K562 (cell line): ENCODE measurements around the gene ACTR3C. TPM values are rescaled to one million over a fixed set of nuclear protein-coding genes. Genes with fewer than 3 reads are reported as not detected.

Experiments
- ATAC-seq: fragments of 200-7000 bp; cut with Tn5 transposase; 3 replicates; pipeline ENCODE4 v1.9.1; 2020; ENCODE audit warnings: moderate library complexity
- BruUV-seq: library from RNA; stranded (reverse); fragments of 400-500 nt; replicated peaks from 2 replicates; lab custom pipeline; 2021; lab: Mats Ljungman, UMichigan
- CTCF ChIA-PET: fragments of 300-600 bp; formaldehyde crosslinking; extraction: SDS; loops from one replicate; lab custom pipeline; 2021; ENCODE audit warnings: low intra/inter-chr PET ratio; lab: Yijun Ruan, JAX
- POLR2A ChIA-PET: fragments of 300-600, 350-650 bp; sonication (Branson Sonifier 250); formaldehyde crosslinking; extraction: SDS; loops from one replicate; lab custom pipeline; 2021; ENCODE audit warnings: antibody characterized with exemption, inconsistent platforms; lab: Yijun Ruan, JAX
- DNase-seq, 4 experiments: peaks; one replicate each; pipeline versions ENCODE4 v3.0.0 to v3.0.0-alpha.2; 2011 to 2018; ENCODE audit warnings: low spot score in 3 of 4, mixed read lengths in 3 of 4; ENCODE audit errors: extremely low read depth in 1 of 4
- FAIRE-seq: peaks from 2 replicates; lab custom pipeline; 2011; peaks lifted over from hg19 to GRCh38; lab: Jason Lieb, UNC
- H2AFZ ChIP-seq: 2 replicates; pipeline ENCODE4 v1.6.0; 2011; ENCODE audit warnings: low read depth, low read length, control low read depth, inconsistent platforms
- H3K27ac ChIP-seq: fragments of 200-600 bp; 3 replicates; pipeline ENCODE4 v1.8.0; 2011; ENCODE audit warnings: low read depth, mild to moderate bottlenecking, control low read depth, inconsistent platforms, low read length, moderate library complexity, mixed read lengths; ENCODE audit errors: extremely low read depth
- H3K27me3 ChIP-seq, 2 experiments: fragments of 300-600 bp in 1 of 2; 2 replicates in 1 of 2; 3 replicates in 1 of 2; pipeline versions ENCODE4 v1.6.0 to v1.8.0; 2011; ENCODE audit warnings: inconsistent platforms in 2 of 2, low read length in 2 of 2, mild to moderate bottlenecking in 1 of 2, mixed read lengths in 1 of 2, moderate library complexity in 1 of 2; ENCODE audit not compliant: control insufficient read depth in 2 of 2, insufficient read depth in 2 of 2
- H3K36me3 ChIP-seq: fragments of 300-600 bp; 3 replicates; pipeline ENCODE4 v1.8.0; 2011; ENCODE audit warnings: mild to moderate bottlenecking, low read length, inconsistent platforms; ENCODE audit not compliant: control insufficient read depth, insufficient read depth
- H3K4me1 ChIP-seq, 2 experiments: fragments of 200-600 bp in 1 of 2; replicated peaks in 1 of 2; 2 replicates in 1 of 2; 3 replicates in 1 of 2; pipeline versions ENCODE4 v1.5.1 to v1.8.0; 2011; ENCODE audit warnings: inconsistent platforms in 2 of 2, low read length in 2 of 2, mild to moderate bottlenecking in 1 of 2, mixed read lengths in 1 of 2, moderate library complexity in 1 of 2; ENCODE audit not compliant: control insufficient read depth in 2 of 2, insufficient read depth in 2 of 2
- H3K4me2 ChIP-seq: 2 replicates; pipeline ENCODE4 v1.6.1; 2011; ENCODE audit warnings: low read length, control low read depth, inconsistent platforms, mixed read lengths; ENCODE audit not compliant: insufficient read depth
- H3K4me3 ChIP-seq: fragments of 200-600 bp; sonication (generic), shearing (Covaris generic); 2 replicates; pipeline ENCODE4 v1.5.1; 2016; ENCODE audit warnings: control low read depth, inconsistent platforms
- H3K79me2 ChIP-seq: fragments of 200-600 bp; 3 replicates; pipeline ENCODE4 v1.8.0; 2011; ENCODE audit warnings: low read length, inconsistent platforms; ENCODE audit not compliant: control insufficient read depth, insufficient read depth
- H3K9ac ChIP-seq, 2 experiments: 2 replicates each; pipeline versions ENCODE4 v1.6.0 to v1.6.1; 2011; ENCODE audit warnings: low read depth in 2 of 2, low read length in 2 of 2, control low read depth in 1 of 2, inconsistent platforms in 1 of 2, mild to moderate bottlenecking in 1 of 2, mixed read lengths in 1 of 2; ENCODE audit not compliant: insufficient read depth in 1 of 2
- H3K9me1 ChIP-seq: one replicate; pipeline ENCODE4 v1.6.0; 2011; ENCODE audit warnings: inconsistent platforms, mild to moderate bottlenecking, low read length, moderate library complexity; ENCODE audit not compliant: control insufficient read depth, insufficient read depth
- H3K9me3 ChIP-seq: replicated peaks from 2 replicates; pipeline ENCODE4 v1.5.1; 2011; ENCODE audit warnings: low read depth, low read length, inconsistent platforms; ENCODE audit not compliant: control insufficient read depth, insufficient read depth
- H4K20me1 ChIP-seq: replicated peaks from 2 replicates; pipeline ENCODE4 v1.6.1; 2011; ENCODE audit warnings: low read length, inconsistent platforms, mixed read lengths; ENCODE audit not compliant: control insufficient read depth, insufficient read depth
- ARID3A ChIP-seq: IDR thresholded peaks from 2 replicates; pipeline ENCODE4 v1.6.1; 2012; ENCODE audit warnings: low read depth, low read length, improper control_type of control experiment, borderline replicate concordance
- CEBPG ChIP-seq, 3 experiments: fragments of 200-800 bp in 1 of 3; sonication (Bioruptor generic) in 1 of 3; sonication (generic) in 1 of 3; formaldehyde crosslinking in 1 of 3; IDR thresholded peaks in 2 of 3; conservative IDR thresholded peaks in 1 of 3; 2 replicates each; pipeline versions ENCODE4 v1.6.1 to v1.8.0; 2016 to 2022; ENCODE audit warnings: missing compliant biosample characterization in 2 of 3, missing genetic modification characterization in 2 of 3, mild to moderate bottlenecking in 1 of 3, missing genetic modification reagents in 1 of 3
- DDX20 ChIP-seq: fragments of 450-650 bp; IDR thresholded peaks from 2 replicates; pipeline ENCODE4 v1.6.1; 2016; ENCODE audit warnings: missing genetic modification characterization, low read depth, mild to moderate bottlenecking, missing compliant biosample characterization, moderate library complexity
- DPF2 ChIP-seq: fragments of 450-650 bp; IDR thresholded peaks from 2 replicates; pipeline ENCODE4 v1.6.1; 2016
- MIER1 ChIP-seq: fragments of 450-650 bp; IDR thresholded peaks from 2 replicates; pipeline ENCODE4 v1.6.1; 2016; ENCODE audit warnings: antibody characterized with exemption, mild to moderate bottlenecking, low read depth
- MXD1 ChIP-seq: fragments of 250-450 bp; sonication (Bioruptor Pico); IDR thresholded peaks from 2 replicates; pipeline ENCODE4 v1.8.0; 2021; ENCODE audit warnings: borderline replicate concordance, mild to moderate bottlenecking, moderate library complexity; ENCODE audit not compliant: poor library complexity, severe bottlenecking
- NCOR1 ChIP-seq: fragments of 450-650 bp; IDR thresholded peaks from 2 replicates; pipeline ENCODE4 v1.6.1; 2016; ENCODE audit warnings: mild to moderate bottlenecking, moderate library complexity
- PYGO2 ChIP-seq: fragments of 450-650 bp; IDR thresholded peaks from 2 replicates; pipeline ENCODE4 v1.6.1; 2016; ENCODE audit warnings: mild to moderate bottlenecking, missing genetic modification characterization, moderate library complexity, missing compliant biosample characterization
- TAF15 ChIP-seq: fragments of 200-400 bp; formaldehyde crosslinking; IDR thresholded peaks from 2 replicates; pipeline ENCODE4 v1.6.1; 2017; ENCODE audit warnings: mild to moderate bottlenecking, low read depth, low read length, moderate library complexity
- TEAD1 ChIP-seq, 2 experiments: fragments of 450-650 bp in 1 of 2; sonication (generic) in 1 of 2; formaldehyde crosslinking; IDR thresholded peaks; 2 replicates each; pipeline versions ENCODE4 v1.4.0 to v1.8.0; 2020 to 2022; ENCODE audit warnings: mild to moderate bottlenecking in 2 of 2, missing genetic modification reagents in 1 of 2
- TFE3 ChIP-seq: fragments of 450-650 bp; formaldehyde crosslinking; IDR thresholded peaks from 2 replicates; pipeline ENCODE4 v1.4.0; 2020; ENCODE audit warnings: mild to moderate bottlenecking, mixed read lengths
- ZFP36 ChIP-seq: fragments of 150-350 bp; IDR thresholded peaks from 2 replicates; pipeline ENCODE4 v1.6.1; 2018; ENCODE audit warnings: low read length, low read depth; ENCODE audit not compliant: partially characterized antibody
- ZNF175 ChIP-seq: fragments of 200-800 bp; sonication (Bioruptor generic); IDR thresholded peaks from 2 replicates; pipeline ENCODE4 v1.6.1; 2016; ENCODE audit warnings: low read depth, mild to moderate bottlenecking, missing genetic modification characterization, missing compliant biosample characterization
- ZNF384 ChIP-seq: IDR thresholded peaks from 2 replicates; pipeline ENCODE4 v1.6.1; 2012; ENCODE audit warnings: low read depth, low read length, improper control_type of control experiment
- ZNF507 ChIP-seq: conservative IDR thresholded peaks from 2 replicates; pipeline ENCODE4 v1.6.1; 2017; ENCODE audit warnings: missing genetic modification characterization, missing compliant biosample characterization
- ZNF740 ChIP-seq, 3 experiments: fragments of 200-800 bp in 1 of 3; sonication (Bioruptor generic) in 1 of 3; sonication (generic) in 1 of 3; formaldehyde crosslinking in 1 of 3; IDR thresholded peaks; 2 replicates each; pipeline versions ENCODE4 v1.6.1 to v1.8.0; 2016 to 2022; ENCODE audit warnings: mild to moderate bottlenecking in 2 of 3, missing compliant biosample characterization in 2 of 3, missing genetic modification characterization in 2 of 3, missing genetic modification reagents in 1 of 3
- WGBS: fragments of 100-300 bp; shearing (Covaris generic); methylation state at CpG from one replicate; pipeline ENCODE4 v1.1.6; 2016; ENCODE audit warnings: low coverage, mixed read lengths; ENCODE audit not compliant: insufficient coverage; ENCODE audit errors: missing lambda C conversion rate; 5-methylcytosine and 5-hydroxymethylcytosine counted together
- in situ Hi-C: fragments of 300-500 bp; cut with MboI; formaldehyde crosslinking; loops from 4 replicates; pipeline ENCODE4 v1.15.0; 2018; ENCODE audit warnings: inconsistent platforms, mixed read lengths
- intact Hi-C: fragments of 100-400 bp; cut with micrococcal nuclease; formaldehyde crosslinking; loops from 2 replicates; pipeline ENCODE4 v1.14.2; 2022
- polyA plus RNA-seq, 8 experiments: library from polyadenylated mRNA; depleted of rRNA in 4 of 8; stranded (reverse) in 5 of 8; unstranded in 3 of 8; fragments of >200 nt; fragmentation: Nextera tagmentation in 2 of 8; fragmentation: Illumina TruSeq in 1 of 8; extraction: Ambion mirVana in 2 of 8; extraction: Trizol in 1 of 8; gene quantifications; 2 replicates each; pipeline versions ENCODE4 v1.2.1 to v1.2.3, GENCODE V29; 2011 to 2014; ENCODE audit warnings: inconsistent platforms in 1 of 8, missing spikeins in 1 of 8
- total RNA-seq, 7 experiments: library from RNA; depleted of rRNA in 6 of 7; stranded (reverse); fragments of >200 nt in 6 of 7; fragmentation: Illumina TruSeq in 2 of 7; extraction: Trizol in 2 of 7; gene quantifications; 2 replicates each; pipeline versions ENCODE4 v1.2.1 to v1.2.3, GENCODE V29; 2011 to 2021; ENCODE audit warnings: low replicate concordance in 1 of 7

The ACTR3C gene
- total and polyA plus RNA-seq, 9 of the 15 experiments (the other 6 are each of a cell fraction or from before 2014, with no cell fraction given), result 9.0 to 35.4 (median 13.3) TPM

GRCh38 chr7:150325110-150325611 is 1.8 kb upstream of the ACTR3C start:
- Histone ChIP-seq H3K36me3 (peaks cover 64% of the 10 kb centered on the region), H3K4me3 (peak overlapping the region; percentile 68; the same call in 1 of the 2 replicates), H3K4me1 (peaks cover 35 to 52% of the 10 kb centered on the region in 2 experiments), H4K20me1 (no peaks in the 10 kb centered on the region), H3K27ac (peak overlapping the region; percentile 99; the same call in 1 of the 3 replicates), H3K79me2 (peaks cover 80% of the 10 kb centered on the region), H3K9me3 (no peaks in the 10 kb centered on the region), H3K9me1 (no peaks in the 10 kb centered on the region), H3K4me2 (peak overlapping the region; percentile 100), H3K9ac (peak overlapping the region; percentile 96), H3K27me3 (no peaks in the 10 kb centered on the region), H2AFZ (no peak overlapping the region)
- DNase-seq (peak in 1 of 4 experiments; percentile 13), FAIRE-seq (no peak), ATAC-seq (no peak)
- intact Hi-C loops (no loop called here), in situ Hi-C loops (no loop called here)
- ChIA-PET CTCF (no interaction called here), POLR2A (interaction anchor here (0.6 to 5.9 kb wide), 7 partner anchors 10 to 86 kb away, joined by 3 to 35 read pairs (median 5); no protein-coding TSS in a partner anchor)
- 94% methylated on average over 10 of the region's 10 CpGs for WGBS
- no TSS peak for BruUV-seq
- TF ChIP-seq ZFP36 (no peak), NCOR1 (no peak), TFE3 (CRISPR knock-in tag) (no peak), MIER1 (no peak), ZNF175 (CRISPR knock-in tag) (no peak), MXD1 (CRISPR knock-in tag) (no peak), ZNF384 (no peak), ZNF740 (CRISPR knock-in tag; IDR thresholded peaks at IDR 0.05) (no peak), ZNF740 (tag; IDR thresholded peaks at IDR 0.05) (no peak), ZNF507 (no peak), CEBPG (CRISPR knock-in tag; IDR thresholded peaks at IDR 0.05) (no peak), CEBPG (tag; conservative IDR thresholded peaks at IDR 0.05 in 1 of 2, IDR thresholded peaks at IDR 0.05 in 1 of 2) (no peak), DDX20 (tag) (no peak), TAF15 (no peak), PYGO2 (tag) (no peak), DPF2 (no peak), TEAD1 (CRISPR knock-in tag; IDR thresholded peaks at IDR 0.05) (peak in 1 of 2 experiments; percentile 14; a peak in 1 of 4 replicates), ARID3A (no peak)
